Renal pelvis (tissue), 4 donors: ENCODE data around the gene TENM3. TPM values are rescaled to one million over a fixed set of nuclear protein-coding genes. Genes with fewer than 3 reads are reported as not detected.

Experiments
- DNase-seq: peaks from one replicate; pipeline ENCODE4 v3.0.0-alpha.2; 2013
- polyA plus RNA-seq, 3 donors: library from polyadenylated mRNA; unstranded; fragments of 120-200 nt; gene quantifications; one replicate each; pipeline ENCODE4 v1.2.1, GENCODE V29; 2013; ENCODE audit not compliant: insufficient read length in 3 of 3

Gene TENM3
- polyA plus RNA-seq, 3 donors, result 17.4 to 21.5 (median 20.5) TPM

DNA sequence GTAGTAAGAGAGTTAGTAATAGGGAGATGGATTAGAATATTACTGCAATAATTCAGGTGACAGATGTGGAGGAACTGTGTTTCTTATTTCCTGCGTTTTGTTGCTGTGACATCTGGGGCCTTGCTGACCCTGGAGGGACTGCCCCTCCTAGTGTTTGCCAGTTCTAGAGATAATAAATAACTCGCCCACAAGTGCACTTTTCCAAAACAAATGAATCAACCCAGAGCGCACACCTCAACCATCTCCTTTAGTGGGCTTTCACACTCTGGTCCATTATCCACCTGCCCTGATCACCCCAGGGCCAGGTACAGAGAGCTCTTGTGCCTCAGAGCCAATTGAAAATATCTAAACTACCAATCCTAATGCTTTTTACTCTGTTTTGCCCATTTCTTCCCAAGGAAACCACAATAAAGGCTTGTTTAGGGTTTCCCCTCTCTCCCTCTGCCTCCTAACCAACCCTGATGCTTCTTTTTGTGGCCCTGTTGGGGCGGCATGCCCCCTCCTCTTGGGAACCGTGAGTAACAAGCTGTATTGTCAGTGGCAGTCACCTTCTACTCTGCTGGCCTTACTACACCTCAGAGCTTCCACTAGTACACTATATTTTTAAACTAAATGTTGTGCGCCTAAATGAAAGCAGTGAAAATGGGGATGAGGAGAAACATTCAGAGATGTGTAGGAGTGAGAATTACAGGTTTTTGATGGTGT is 270.5 kb downstream of the TENM3 start:
- DNase-seq, result no peak

DNA sequence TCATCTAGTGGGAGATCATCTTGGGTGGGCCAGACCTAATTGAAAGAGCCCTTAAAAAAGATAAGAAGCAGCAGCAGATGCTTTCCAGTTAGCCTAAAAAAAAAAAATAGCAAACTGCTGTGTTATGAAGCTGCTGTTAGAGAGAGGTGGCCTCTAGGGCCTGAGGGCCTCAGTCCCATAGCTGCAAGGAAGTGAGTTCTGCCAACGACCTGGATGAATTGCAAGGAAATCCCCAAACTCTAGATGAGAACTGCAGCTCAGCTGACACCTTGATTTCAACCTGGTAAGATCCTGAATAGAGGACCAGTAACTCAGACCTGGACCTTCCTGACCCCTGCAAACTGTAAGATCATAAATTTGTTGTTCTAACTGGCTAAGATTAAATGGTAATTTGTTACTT is 275.2 kb downstream of the TENM3 start:
- DNase-seq, result no peak

DNA sequence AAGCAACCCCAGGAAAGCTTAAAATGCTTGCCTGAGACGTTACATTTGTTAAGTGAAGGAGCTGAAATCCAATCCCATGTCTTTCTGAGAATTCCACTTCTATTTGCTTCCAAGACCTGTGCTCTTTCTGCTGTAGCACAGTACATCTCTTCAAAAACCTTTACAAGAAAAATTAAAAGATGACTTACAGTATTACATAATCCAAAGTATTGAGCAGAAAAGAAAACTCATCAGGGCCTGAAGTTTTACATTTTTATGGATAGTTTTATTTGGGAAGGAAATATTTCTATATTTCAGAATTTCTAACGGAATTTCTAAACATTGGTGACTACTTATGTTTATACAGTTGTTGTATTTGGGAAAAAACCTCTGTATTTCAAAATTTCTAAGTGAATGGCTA is 276.3 kb downstream of the TENM3 start:
- DNase-seq, result no peak

DNA sequence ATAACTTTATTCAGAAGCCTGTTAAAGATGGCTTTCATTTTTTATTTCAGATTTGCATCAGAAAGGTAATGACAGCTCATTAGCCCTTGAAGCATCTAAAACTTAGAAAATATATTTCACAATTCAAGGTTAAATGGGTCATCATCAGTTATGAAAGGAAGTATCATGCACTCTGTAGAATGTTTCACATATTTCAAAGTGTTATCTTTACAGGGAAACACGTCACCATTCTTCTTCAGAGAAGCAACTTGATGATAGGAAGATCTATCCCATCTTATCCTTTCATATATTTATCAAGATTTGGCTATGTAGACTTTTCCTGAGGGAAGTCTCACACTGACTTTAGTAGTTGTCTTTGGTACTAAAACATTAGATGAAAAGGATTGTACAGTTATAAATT is 277.8 kb downstream of the TENM3 start:
- no peak for DNase-seq

DNA sequence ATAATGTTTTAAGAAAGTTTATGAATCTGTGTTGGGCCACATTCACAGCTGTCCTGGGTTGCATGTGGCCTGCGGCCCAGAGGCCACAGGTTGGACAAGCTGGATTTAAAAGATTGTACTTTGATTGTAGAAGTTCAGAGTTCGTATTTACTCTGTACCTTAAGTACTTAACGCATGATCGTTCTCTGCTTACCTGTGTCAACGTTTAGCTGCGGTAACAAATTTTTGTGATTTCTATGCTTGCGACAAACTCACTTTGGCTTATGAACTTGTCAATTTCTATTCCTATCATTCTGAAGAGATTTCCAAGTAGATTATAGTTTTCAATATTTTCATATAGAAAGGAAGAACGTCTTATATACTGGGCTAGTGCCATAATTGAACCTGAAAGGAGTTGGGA is 285.6 kb downstream of the TENM3 start:
- no peak for DNase-seq

DNA sequence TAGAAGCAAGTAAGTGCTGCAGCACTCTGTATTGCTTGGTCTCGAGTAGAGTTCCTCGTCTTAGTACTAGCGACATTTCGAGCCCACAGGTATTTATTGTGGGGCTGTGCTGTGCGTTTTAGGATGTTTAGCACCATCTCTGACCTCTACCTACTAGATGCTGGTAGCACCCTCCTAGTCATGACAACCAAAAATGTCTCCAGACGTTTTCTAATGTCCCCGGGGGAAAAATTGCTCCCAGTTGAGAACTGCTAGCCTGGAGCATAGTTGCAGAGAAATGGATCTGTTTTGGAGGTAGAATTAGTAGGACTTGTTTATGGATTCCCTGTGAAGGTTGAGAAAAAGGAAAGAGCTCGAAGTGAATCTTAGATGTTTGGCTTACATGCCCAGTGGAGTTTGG is 287.2 kb downstream of the TENM3 start:
- DNase-seq, result no peak

DNA sequence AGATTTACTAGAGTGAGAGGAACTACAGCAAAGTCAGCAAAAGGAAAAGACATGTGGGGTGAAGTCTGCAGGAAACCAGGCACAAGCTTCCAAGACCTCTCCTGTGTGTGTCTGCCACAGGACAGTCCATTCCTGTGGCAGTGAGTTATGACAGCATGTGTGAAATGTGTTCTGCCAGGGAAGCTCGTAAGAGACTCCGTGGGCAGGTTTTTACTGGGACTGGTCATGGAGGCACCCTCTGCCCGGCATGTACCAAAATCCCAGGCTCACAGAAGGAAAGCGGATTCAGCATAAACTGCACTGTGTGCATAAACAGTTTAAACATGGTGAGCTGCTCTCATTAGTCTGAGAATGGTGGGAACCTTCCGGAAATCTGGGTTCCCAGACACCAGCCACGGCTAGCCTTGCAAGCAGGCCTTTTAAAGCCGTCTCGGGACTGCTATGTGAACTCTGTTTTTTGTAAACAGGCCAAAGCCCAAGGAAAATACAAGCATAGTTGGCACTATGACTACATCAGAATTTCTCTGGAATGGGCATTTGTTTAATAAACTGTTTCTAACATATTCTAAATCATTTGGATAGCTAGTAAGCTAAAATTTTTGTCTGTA is 288.5 kb downstream of the TENM3 start:
- DNase-seq, result no peak

DNA sequence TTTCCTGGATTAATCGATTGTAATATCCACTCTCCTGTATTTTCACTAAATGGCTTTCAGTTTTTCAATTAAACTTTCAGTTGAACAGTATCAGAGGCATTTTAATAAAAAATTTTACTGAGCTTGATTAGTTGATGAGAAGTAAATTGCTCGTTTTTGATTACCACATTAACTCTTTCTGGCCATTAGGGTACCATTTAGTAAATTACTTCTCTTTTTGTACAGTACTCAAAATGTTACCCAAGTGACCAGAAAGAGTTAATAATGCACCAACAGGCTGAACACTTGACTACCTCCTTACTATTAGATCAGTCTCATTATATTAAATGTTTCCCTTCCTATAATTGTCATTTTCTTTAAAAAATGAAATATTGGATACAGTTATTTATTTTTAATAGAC is 289.2 kb downstream of the TENM3 start:
- no peak for DNase-seq

DNA sequence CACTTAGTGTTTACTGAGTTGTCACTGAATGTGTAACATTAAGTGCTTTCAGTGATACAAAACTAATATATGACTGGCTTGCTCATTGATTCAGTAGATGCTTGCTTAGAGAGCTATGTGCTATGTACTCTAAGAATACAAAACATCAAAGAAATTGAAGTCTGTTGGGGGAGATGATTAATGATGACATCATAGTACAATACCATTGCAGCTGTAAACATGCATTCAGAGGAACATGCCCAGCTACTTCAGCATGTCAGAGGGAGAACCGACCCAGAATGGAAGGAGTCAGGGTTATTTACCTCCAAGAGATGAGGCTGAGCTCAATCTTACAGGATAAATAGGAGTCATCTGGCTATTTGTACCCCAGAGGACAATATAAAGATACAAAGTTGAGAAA is 290.8 kb downstream of the TENM3 start:
- DNase-seq, result no peak

DNA sequence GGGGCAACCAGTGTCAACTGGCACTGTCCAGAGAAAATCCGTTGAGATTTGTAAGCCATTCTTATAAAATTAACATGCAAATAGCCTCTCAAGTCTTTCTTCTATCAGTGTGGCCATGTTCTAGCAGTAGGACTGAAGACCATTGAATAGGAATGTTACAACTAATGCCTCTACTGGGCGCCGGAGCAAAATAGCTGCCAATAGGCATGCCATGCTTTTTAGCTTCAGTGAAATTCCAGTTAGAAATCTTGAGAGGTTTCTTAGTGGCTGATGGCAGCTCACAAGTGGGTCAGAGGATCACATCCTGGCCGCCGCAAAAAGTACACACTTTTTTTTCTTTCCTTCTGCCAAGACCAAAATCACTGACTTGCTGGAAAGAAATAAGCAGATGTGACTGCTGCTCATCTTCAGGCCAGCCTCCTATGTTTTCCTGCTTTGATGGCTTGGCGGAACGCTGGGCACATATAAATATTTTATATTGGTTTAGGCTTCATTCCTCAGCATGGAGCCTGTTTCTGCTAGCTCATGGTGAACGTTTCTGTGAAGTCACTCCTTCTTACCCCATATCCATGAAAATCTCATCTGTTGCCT is 293.1 kb downstream of the TENM3 start:
- no peak for DNase-seq

DNA sequence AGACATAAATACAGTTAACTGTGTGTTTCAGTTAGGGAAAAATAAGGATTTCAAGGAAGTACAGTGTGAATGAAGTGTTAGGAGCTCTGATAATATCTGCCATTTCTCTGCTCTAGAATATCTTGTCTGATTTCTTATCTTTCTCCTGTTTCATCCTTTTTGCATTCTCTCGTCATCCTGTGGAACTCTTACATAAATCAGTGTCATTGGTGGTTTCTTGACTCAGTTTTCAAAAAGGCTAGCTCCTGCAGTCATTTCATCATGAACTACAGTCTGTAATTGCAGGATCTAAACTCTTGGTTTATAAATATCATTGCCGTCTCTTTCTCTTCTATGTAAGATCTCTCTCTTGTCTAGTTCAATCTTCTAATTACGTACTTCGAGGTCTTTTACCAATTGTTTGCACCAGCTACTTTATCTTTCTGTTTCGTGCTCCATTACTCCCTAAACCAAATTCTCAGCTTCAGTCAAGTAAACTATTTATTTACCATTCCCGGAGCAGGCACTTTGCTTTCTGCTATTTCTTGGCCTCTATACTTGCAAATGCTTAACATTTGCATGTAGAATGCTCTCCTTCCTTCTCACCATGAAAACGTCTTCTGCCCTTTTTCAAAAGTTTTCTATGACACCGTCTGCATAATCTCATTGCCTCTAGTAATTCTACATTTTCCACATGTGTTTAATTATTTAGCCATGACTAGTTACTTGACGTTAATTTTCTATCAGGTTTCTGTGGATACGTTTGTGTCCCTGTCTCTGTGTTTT is 294.0 kb downstream of the TENM3 start:
- no peak for DNase-seq

DNA sequence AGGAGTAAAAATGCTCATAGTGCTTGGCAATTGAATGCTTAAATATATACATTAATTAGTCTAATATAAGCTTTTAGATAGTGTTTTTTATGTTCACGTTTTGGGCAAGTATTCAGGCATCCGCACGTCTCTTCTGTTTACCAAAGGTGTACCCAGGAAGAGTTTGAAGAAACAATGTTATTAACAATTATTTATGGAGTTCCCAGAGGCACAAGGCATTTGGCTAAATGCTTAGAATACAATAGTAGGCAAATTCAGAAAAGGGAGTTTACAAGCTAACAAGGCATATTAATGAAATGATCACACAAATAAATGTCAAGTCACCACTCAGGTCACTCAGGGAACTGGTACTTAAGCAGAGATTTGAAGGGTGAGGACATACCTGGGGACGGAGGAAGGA is 294.8 kb downstream of the TENM3 start:
- no peak for DNase-seq

DNA sequence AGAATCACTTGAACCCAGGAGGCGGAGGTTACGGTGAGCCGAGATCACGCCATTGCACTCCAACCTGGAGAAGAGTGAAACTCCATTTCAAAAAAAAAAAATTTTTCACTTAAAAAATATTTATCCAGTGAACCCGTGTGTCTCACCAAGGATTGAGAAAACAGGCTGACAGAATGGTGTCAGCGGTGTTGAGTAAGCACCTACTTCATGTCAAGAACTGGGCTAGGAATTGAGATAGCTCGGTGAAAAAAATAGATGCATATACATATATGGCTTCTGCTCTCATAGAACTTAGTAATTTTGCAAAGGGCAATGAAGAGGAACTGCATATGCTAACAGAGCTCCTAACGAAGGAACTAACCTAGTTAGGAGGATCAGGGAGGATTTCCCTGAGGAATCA is 297.3 kb downstream of the TENM3 start:
- DNase-seq, result no peak

DNA sequence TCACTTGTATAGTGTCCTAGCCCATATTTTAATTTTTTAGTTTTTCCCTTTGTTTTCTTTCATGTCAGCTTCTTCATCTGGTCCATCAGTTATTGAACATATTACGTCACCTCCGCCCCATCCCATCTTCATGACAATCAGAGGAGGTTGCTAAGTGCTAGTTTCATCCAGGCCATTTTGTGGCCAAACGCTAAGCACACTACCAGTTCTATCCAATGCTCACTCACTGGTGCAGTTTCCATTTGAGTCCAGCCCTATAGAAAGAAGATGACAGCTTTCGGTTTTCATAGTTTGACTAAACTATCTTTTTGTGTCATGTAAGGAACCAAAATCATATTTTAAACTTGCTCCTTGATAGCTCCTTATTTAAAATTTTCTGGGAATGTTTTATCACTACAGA is 304.2 kb downstream of the TENM3 start:
- no peak for DNase-seq

DNA sequence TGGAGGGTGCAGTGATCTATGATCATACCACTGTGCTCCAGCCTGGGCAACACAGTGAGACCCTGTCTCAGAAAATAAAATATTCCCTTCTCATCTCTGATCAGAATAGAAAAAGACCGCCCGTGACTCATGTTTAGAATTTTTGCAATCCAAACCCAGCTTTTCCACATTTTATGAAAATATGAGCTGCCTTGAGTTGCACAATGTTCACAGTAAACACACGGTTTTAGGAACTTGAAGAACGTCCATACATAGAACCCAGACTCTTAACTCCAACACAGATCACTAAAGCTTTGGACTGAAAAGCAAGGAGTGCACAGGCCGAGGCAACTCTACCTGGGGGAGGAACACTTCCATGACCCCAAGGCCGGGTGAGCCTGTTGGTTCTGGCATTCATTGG is 305.0 kb downstream of the TENM3 start:
- DNase-seq, result no peak

DNA sequence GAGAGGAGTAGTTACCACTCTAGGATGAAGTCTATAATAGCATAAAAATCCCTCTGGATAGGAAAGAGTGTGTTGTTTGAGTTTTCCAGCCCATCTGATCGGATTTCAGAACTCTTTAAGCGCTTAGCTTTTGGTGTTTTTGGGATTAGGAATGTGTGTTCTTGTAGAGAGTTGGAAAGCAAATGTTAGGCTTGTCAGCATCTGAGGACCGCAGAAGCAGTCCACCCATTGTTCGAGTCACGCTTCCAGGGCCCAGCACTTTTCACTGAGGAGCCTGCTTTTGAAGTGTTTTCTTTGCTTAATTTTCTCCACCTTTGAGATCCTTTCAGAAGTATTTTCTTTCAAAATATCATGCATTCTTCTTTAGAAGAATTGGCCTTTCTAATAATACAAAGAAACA is 306.2 kb downstream of the TENM3 start:
- no peak for DNase-seq

DNA sequence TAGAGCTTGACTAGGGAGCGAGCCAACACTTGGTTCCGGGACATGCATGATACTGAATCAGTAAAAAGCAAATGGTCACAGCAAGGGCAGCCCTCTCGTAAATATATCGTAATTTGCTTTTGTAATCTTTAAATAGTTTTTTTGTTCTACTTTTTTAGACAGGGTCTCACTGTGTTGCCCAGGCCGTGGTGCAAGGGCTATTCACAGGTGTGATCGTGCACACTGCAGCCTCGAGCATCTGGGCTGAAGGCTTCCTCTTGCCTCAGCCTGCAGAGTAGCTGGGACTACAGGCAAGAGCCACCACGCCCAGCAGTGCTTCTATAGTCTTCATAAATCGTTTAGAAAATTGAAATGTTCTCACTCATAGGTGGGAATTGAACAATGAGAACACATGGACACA is 309.7 kb downstream of the TENM3 start:
- DNase-seq, result no peak

DNA sequence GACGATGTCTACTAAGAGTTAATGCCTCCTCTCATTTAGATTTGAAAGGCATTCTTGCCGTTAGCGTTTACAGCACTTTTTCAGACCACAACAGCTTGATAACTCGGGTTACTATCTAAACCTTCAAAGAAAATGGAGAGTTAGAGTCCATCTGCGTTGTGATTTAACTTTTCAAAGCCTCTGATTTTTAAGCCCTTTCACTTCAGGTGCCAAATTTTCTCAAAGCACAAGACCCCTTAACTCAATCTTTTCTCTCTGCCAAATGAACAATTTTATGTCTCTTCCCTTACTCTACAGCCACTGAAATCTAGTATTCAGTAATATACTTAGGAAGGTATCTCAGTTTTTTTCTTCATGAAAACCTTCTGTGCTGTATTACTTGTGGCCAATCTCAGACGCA is 310.5 kb downstream of the TENM3 start:
- no peak for DNase-seq

DNA sequence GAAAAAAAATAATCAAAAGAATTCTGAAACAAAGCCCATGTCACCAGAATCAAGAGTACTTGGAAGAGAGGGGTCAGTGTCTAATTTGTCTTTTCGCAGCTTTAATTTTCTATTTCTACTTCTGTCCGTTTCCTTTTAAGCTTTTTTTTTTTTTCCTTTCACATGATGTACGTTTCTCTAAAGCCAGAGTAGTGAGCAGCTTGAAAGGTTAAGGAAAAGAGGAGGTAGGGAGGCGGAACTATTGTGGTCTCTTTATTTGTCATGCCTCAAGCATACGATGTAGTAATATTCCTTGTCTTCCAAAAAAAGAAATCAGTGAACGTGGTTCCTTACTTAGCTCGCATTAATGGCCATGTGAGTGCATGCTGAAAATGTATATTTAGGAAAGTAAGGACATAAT is 311.5 kb downstream of the TENM3 start:
- no peak for DNase-seq

DNA sequence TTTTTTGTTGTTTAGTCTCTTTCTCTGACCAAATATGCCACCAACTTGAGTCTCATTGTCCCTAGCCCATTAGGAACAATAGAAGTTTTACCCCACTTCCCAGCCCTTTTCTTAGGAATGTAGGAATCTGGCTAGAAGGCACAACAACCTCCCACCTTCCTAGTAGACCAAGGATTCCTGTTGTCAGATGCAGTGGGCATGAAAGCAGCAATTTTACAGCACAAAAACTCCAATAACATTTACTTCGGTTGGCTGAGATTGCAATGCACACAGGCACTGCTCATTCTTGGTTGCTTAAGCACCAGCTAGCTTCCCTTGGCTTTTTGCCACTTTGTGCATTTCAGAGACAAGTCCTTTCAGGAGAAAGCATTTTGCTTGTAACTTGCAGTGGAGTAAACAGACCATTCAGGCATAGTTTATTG is 312.8 kb downstream of the TENM3 start:
- no peak for DNase-seq

DNA sequence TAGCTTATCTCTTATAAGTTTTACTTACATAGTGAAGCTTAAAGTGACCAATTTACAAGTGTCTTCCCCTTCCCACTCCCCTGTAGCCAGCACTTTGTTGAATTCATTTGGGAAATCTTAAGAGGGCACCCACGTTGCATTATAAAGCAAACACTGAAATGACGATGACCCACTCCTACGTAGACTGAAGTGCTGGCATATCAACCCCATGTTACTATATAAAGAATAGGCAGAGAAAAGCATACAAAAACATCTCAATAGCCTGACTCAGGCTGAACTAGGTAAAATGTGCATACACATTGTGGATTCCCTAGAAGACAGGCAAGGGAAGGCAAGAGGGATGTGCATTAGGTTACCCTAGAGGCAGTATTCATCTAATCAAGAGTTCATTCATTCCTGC is 313.4 kb downstream of the TENM3 start:
- DNase-seq, result no peak

DNA sequence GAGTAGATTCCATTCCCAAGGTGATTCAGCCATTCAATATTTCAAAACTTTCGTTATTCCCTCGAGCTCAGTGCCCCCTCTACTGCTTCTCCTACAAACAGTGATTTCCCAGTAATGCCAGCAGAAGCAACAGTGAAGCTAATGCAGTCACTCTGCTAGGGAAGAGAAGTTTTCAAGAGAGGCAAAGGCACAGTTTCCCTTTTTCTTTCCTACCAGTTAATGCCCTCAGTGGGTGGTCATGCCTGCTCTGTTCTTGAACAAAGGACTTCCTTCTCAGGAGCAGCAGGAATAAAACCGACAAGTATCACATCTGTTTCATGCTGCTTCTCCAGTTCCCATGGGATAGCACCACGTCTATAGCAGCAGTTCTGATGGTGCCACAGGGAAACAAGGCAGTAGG is 317.2 kb downstream of the TENM3 start:
- DNase-seq, result no peak

DNA sequence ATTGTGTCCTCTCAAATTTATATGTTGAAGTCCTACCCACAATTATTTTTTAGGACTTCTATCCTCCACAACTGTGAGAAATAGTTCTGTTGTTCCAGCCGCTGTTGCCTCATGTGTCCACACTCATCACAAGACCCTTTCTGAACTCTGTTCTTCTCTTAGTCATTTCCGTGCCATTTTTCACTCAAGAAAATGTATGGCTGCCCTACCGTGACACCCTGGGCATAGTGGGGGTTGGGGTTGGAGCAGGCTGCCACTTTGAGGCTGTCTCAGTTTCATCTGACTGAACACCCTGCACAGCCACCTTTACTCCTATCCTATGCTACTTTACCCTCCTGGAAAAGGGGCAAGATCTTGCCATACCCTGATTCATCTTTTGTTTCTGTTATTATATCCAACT is 319.1 kb downstream of the TENM3 start:
- no peak for DNase-seq
